NT2/D1 (cell line): ENCODE measurements around the gene OR8D2.

ENCODE experiments used
- SUZ12 ChIP-seq: IDR thresholded peaks from 2 replicates; pipeline ENCODE4 v1.6.1; 2011; ENCODE audit not compliant: insufficient read length, insufficient read depth; ENCODE audit errors: extremely low read depth
- YY1 ChIP-seq: IDR thresholded peaks from 2 replicates; pipeline ENCODE4 v1.6.1; 2011; ENCODE audit not compliant: insufficient read length, insufficient read depth
- ZNF274 ChIP-seq: IDR thresholded peaks from 2 replicates; pipeline ENCODE4 v1.6.1; 2011; ENCODE audit warnings: mild to moderate bottlenecking, low read depth, low read length

DNA sequence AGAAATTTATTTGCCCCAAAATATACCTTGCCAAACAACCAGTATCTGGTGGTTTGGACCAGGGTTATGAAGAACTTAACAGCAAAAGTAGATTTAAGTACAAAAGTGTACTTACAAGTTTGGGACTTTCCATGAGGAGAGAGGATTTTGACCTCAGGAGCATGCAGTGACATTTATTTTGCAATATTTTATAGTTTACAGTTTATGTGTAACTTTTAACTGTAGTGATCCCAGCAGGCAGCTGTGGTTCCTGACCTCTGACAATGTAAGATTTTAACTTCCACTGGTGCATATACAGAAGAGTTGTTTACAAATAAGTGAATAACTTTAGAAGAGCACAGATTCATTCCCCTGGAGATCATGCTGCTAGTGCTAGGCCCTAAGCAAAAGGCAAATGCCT is 12.9 kb downstream of the OR8D2 start:
- TF ChIP-seq SUZ12 (no peak), ZNF274 (no peak), YY1 (no peak)
